ENCODE results near the gene FBLN2. TPM values are rescaled to one million over a fixed set of nuclear protein-coding genes. Genes with fewer than 3 reads are reported as not detected.
A peak's percentile ranks its signal among the peaks of the same experiment; 100 is the strongest.
"Not testable (repeated sequence)": the region's sequence is repeated elsewhere in the genome, so short reads cannot be mapped to it uniquely, and the experiment has no call there.

FBLN2 gene
- total and polyA plus RNA-seq, 7 experiments from 2014 or later, result 0.11 to 1.5 TPM; not detected in 5

DNA sequence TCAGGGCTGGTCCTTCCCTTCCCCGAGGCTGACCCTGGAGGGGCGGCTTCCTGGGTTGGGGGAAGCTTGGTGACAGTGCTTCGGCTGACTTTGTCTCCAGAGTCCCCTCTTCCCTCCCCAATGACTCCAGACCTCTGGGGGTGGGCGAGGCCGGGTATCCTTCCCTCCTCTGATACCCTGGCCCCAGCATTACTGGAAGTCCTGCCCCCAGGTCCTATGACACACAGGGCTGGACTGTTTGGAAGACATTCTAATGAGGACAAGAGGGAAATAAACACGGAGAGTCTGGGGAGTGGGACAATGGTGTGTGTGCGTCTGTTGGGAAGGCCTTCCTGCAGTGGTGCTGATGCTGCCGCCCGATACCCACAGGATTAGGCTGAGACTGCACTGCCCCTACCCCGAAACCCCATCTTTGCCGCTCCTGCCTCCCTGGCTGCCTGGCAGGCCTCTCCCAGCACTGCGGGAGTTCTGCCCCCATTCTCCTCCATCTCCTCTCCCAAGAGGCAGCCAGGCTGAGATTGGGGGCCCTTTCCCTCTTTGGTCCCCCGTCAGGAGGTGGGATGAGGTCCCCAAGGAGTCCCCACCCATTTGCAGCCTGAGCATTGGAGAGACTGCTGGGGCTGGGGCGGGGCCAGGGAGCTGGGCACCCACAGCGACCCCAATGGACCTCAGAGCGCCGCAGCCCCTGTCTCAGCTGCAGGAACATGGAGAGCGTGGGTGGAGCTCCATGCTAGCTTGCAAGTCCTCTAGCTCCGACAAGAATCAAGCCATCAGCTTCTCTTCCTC is 29.7 kb upstream of the FBLN2 start:
- H3K4me1 Mint-ChIP-seq, result no peaks in the 10 kb centered on the region
- intact Hi-C loops (cut with micrococcal nuclease), result no loop called here
- no peaks in the 10 kb centered on the region for H3K9me3 ChIP-seq (ENCODE audit: control insufficient read depth in 2 of 3, low read length in 3 of 3)
- no peaks in the 10 kb centered on the region for H3K27me3 ChIP-seq (ENCODE audit: control insufficient read depth in 2 of 2, insufficient read depth in 2 of 2, low read length in 2 of 2)
- peaks cover 0 to 14% (median 6%) of the 10 kb centered on the region in 11 donors for H3K9me3 Mint-ChIP-seq
- H3K36me3 ChIP-seq (ENCODE audit: control insufficient read depth in 2 of 3, insufficient read depth in 3 of 3, low read length in 3 of 3), result no peaks in the 10 kb centered on the region
- H3K4me3 Mint-ChIP-seq, result no peak overlapping the region
- no peaks in the 10 kb centered on the region for H3K4me1 ChIP-seq (ENCODE audit: control insufficient read depth in 2 of 2, insufficient read depth in 2 of 2, low read length in 2 of 2)
- peaks cover 0 to 4% (median 0%) of the 10 kb centered on the region in 5 donors for H3K27me3 Mint-ChIP-seq
- ATAC-seq, result peak; percentile 12
- ChIA-PET CTCF (no interaction called here), POLR2A (no interaction called here)
- no peak overlapping the region for H3K4me3 ChIP-seq (ENCODE audit: low read length)
- H3K27ac Mint-ChIP-seq, result no peak overlapping the region
- no peak for DNase-seq
- no peaks in the 10 kb centered on the region for H3K36me3 Mint-ChIP-seq
- no peak overlapping the region for H3K27ac ChIP-seq (ENCODE audit: low read depth, low read length)

DNA sequence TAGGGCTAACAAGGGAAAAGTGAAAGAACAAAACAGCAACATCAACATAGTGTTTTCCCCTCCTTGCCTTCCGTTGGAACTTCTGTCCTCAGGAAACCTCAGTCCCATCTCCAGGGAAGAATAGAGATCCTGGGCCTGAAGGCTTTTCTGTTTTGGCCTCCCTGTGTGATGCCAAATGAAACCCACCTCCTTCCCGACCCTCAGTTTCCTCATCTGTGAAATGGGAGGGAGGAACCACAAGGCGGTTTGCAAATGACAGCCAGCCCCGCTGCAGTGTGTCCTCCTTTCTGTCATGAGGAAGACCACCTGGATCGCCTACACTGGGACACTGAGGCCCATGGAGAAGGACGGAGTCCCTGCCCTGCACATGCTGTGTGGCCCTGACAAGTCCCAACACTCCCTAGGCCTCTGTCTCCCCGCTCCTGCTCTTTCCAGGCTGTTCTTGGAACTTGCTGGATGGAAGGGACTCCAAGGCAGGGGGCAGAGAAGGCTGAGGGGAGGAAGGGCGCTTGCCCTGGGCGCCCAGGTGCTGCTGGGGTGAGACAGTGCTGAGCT is 28.5 kb upstream of the FBLN2 start:
- DNase-seq (no peak), ATAC-seq (no peak)
- Histone ChIP-seq H3K9me3 (ENCODE audit: control insufficient read depth in 2 of 3, low read length in 3 of 3) (no peaks in the 10 kb centered on the region), H3K27ac (ENCODE audit: low read depth, low read length) (no peak overlapping the region), H3K4me1 (ENCODE audit: control insufficient read depth in 2 of 2, insufficient read depth in 2 of 2, low read length in 2 of 2) (no peaks in the 10 kb centered on the region), H3K27me3 (ENCODE audit: control insufficient read depth in 2 of 2, insufficient read depth in 2 of 2, low read length in 2 of 2) (no peaks in the 10 kb centered on the region), H3K4me3 (ENCODE audit: low read length) (no peak overlapping the region), H3K36me3 (ENCODE audit: control insufficient read depth in 2 of 3, insufficient read depth in 3 of 3, low read length in 3 of 3) (no peaks in the 10 kb centered on the region)
- H3K9me3 Mint-ChIP-seq, result peaks cover 0 to 14% (median 6%) of the 10 kb centered on the region in 11 donors
- no peaks in the 10 kb centered on the region for H3K36me3 Mint-ChIP-seq
- intact Hi-C loops (cut with micrococcal nuclease), result no loop called here
- H3K4me1 Mint-ChIP-seq, result no peaks in the 10 kb centered on the region
- no peak overlapping the region for H3K27ac Mint-ChIP-seq
- ChIA-PET POLR2A (no interaction called here), CTCF (no interaction called here)
- peaks cover 0 to 3% (median 0%) of the 10 kb centered on the region in 5 donors for H3K27me3 Mint-ChIP-seq
- no peak overlapping the region for H3K4me3 Mint-ChIP-seq

DNA sequence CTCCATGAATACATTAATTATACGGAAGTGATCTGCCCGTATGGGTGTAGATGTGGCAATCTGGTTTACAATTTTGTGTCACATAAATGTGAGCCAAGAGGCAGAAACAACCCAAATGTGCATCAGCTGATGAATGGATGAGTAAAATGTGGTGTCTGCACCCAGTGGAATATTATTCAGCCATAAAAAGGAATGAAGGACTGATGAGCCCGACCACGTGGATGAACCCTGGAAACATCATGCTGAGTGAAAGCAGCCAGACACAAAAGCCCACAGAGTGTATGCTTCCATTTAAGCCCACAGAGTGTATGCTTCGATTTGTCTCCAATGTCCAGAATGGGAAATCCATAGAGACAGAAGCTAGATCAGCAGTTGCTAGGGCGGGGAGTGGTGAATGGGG is 27.6 kb upstream of the FBLN2 start:
- intact Hi-C loops (cut with micrococcal nuclease), result no loop called here
- Histone ChIP-seq H3K4me1 (ENCODE audit: control insufficient read depth in 2 of 2, insufficient read depth in 2 of 2, low read length in 2 of 2) (no peaks in the 10 kb centered on the region), H3K27ac (ENCODE audit: low read depth, low read length) (no peak overlapping the region), H3K4me3 (ENCODE audit: low read length) (no peak overlapping the region), H3K9me3 (ENCODE audit: control insufficient read depth in 2 of 3, low read length in 3 of 3) (no peaks in the 10 kb centered on the region), H3K27me3 (ENCODE audit: control insufficient read depth in 2 of 2, insufficient read depth in 2 of 2, low read length in 2 of 2) (no peaks in the 10 kb centered on the region), H3K36me3 (ENCODE audit: control insufficient read depth in 2 of 3, insufficient read depth in 3 of 3, low read length in 3 of 3) (no peaks in the 10 kb centered on the region)
- Mint-ChIP-seq H3K9me3 (peaks cover 0 to 14% (median 6%) of the 10 kb centered on the region in 11 donors), H3K27ac (no peak overlapping the region), H3K4me3 (no peak overlapping the region), H3K36me3 (no peaks in the 10 kb centered on the region), H3K27me3 (peaks cover 0 to 3% (median 0%) of the 10 kb centered on the region in 5 donors), H3K4me1 (no peaks in the 10 kb centered on the region)
- ChIA-PET POLR2A (no interaction called here), CTCF (no interaction called here)
- DNase-seq (no peak), ATAC-seq (no peak)

DNA sequence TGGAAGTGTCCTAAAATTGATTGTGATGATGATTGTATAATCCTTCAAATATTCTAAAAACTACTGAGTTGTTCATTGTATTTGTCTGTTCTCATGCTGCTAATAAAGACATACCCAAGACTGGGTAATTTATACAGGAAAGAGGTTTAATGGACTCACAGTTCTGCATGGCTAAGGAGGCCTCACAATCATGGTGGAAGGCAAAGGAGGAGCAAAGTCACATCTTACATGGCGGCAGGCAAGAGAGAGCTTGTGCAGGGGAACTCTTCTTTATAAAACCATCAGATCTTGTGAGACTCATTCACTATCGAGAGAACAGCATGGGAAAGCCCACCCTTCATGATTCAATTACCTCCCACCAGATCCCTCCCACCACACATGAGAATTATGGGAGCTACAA is 27.2 kb upstream of the FBLN2 start:
- intact Hi-C loops (cut with micrococcal nuclease); DNase-seq; H3K27me3 ChIP-seq (ENCODE audit: control insufficient read depth in 2 of 2, insufficient read depth in 2 of 2, low read length in 2 of 2); H3K27me3 Mint-ChIP-seq; H3K9me3 ChIP-seq (ENCODE audit: control insufficient read depth in 2 of 3, low read length in 3 of 3); H3K4me1 Mint-ChIP-seq; H3K36me3 Mint-ChIP-seq; H3K4me1 ChIP-seq (ENCODE audit: control insufficient read depth in 2 of 2, insufficient read depth in 2 of 2, low read length in 2 of 2); H3K27ac ChIP-seq (ENCODE audit: low read depth, low read length); H3K36me3 ChIP-seq (ENCODE audit: control insufficient read depth in 2 of 3, insufficient read depth in 3 of 3, low read length in 3 of 3); POLR2A ChIA-PET; ATAC-seq; H3K4me3 Mint-ChIP-seq; H3K4me3 ChIP-seq (ENCODE audit: low read length); H3K27ac Mint-ChIP-seq; CTCF ChIA-PET: not testable (repeated sequence)
- peaks cover 0 to 14% (median 6%) of the 10 kb centered on the region in 11 donors for H3K9me3 Mint-ChIP-seq

DNA sequence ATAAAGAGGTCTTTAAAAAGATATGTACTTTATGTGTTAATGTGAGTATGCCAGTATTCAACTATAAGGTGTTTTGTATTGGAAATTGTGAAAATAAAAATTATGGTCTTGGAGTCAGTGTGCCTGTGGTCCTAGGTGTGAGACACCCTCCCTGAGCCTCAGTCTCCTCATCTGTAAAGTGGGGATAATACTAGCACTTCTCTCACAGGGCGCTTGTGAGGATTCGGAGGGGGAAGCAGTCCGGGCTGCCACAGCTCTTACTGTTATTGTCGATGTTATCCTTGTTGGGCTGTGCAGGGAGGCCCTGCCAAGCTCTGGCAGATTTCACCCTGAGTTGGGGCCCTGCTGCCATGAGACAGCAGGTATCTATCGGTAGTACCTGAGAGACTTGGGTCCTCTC is 26.7 kb upstream of the FBLN2 start:
- intact Hi-C loops (cut with micrococcal nuclease), result no loop called here
- H3K36me3 ChIP-seq (ENCODE audit: control insufficient read depth in 2 of 3, insufficient read depth in 3 of 3, low read length in 3 of 3), result no peaks in the 10 kb centered on the region
- no peak overlapping the region for H3K4me3 ChIP-seq (ENCODE audit: low read length)
- ATAC-seq (no peak), DNase-seq (no peak)
- CTCF ChIA-PET, result no interaction called here
- Mint-ChIP-seq H3K27ac (no peak overlapping the region), H3K9me3 (peaks cover 0 to 14% (median 6%) of the 10 kb centered on the region in 11 donors), H3K4me3 (no peak overlapping the region), H3K4me1 (no peaks in the 10 kb centered on the region), H3K27me3 (peaks cover 0 to 3% (median 0%) of the 10 kb centered on the region in 5 donors), H3K36me3 (no peaks in the 10 kb centered on the region)
- no peak overlapping the region for H3K27ac ChIP-seq (ENCODE audit: low read depth, low read length)
- no peaks in the 10 kb centered on the region for H3K4me1 ChIP-seq (ENCODE audit: control insufficient read depth in 2 of 2, insufficient read depth in 2 of 2, low read length in 2 of 2)
- POLR2A ChIA-PET, result no interaction called here
- no peaks in the 10 kb centered on the region for H3K9me3 ChIP-seq (ENCODE audit: control insufficient read depth in 2 of 3, low read length in 3 of 3)
- no peaks in the 10 kb centered on the region for H3K27me3 ChIP-seq (ENCODE audit: control insufficient read depth in 2 of 2, insufficient read depth in 2 of 2, low read length in 2 of 2)

DNA sequence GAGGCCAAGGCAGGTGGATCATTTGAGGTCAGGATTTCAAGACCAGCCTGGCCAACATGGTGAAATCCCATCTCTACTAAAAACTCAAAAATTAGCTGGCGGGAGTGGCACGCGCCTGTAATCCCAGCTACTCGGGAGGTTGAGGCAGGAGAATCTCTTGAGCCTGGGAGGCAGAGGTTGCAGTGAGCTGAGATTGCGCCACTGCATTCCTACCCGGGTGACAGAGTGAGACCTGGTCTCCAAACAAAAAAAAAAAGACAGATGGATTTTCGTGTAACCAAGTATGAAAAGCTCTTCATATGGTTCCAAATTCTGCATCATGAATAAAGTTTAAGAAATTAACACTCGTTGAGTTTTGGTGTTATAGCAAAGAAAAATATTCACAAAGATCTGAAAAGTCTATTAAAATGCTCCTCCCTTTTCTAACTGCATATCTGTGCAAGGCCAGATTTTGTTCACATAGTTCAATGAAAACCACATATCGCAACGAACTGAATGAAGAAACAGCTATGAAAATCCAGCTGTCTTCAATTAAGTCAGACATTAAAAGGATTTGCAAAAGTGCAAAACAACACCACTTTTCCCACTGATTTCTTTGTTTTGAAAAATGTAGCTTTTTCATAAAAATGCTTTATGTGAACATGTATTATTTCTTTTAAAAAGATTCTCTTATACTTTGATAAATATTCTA is 23.8 kb upstream of the FBLN2 start:
- Histone ChIP-seq H3K27ac (ENCODE audit: low read depth, low read length) (no peak overlapping the region), H3K27me3 (ENCODE audit: control insufficient read depth in 2 of 2, insufficient read depth in 2 of 2, low read length in 2 of 2) (no peaks in the 10 kb centered on the region), H3K9me3 (ENCODE audit: control insufficient read depth in 2 of 3, low read length in 3 of 3) (no peaks in the 10 kb centered on the region), H3K4me3 (ENCODE audit: low read length) (no peak overlapping the region), H3K36me3 (ENCODE audit: control insufficient read depth in 2 of 3, insufficient read depth in 3 of 3, low read length in 3 of 3) (no peaks in the 10 kb centered on the region), H3K4me1 (ENCODE audit: control insufficient read depth in 2 of 2, insufficient read depth in 2 of 2, low read length in 2 of 2) (no peaks in the 10 kb centered on the region)
- Mint-ChIP-seq H3K9me3 (peaks cover 0 to 14% (median 6%) of the 10 kb centered on the region in 11 donors), H3K4me1 (peaks cover 0 to 2% (median 0%) of the 10 kb centered on the region in 7 donors), H3K27me3 (peaks cover 0 to 8% (median 0%) of the 10 kb centered on the region in 5 donors), H3K4me3 (no peak overlapping the region), H3K36me3 (no peaks in the 10 kb centered on the region), H3K27ac (no peak overlapping the region)
- DNase-seq (no peak), ATAC-seq (no peak)
- CTCF ChIA-PET, result no interaction called here
- intact Hi-C loops (cut with micrococcal nuclease), result no loop called here
- POLR2A ChIA-PET, result no interaction called here
